T-helper 22 cell (primary cell): ENCODE data around the gene NOL12.
"Not testable (repeated sequence)": the region's sequence is repeated elsewhere in the genome, so short reads cannot be mapped to it uniquely, and the experiment has no call there.

Source experiments
- DNase-seq: peaks from one replicate; pipeline ENCODE4 v3.0.0-alpha.2; 2020; ENCODE audit warnings: low read depth

NOL12 gene

GRCh38 chr22:37713761-37714160, 27.6 kb downstream of the NOL12 start:
- no peak for DNase-seq

DNA sequence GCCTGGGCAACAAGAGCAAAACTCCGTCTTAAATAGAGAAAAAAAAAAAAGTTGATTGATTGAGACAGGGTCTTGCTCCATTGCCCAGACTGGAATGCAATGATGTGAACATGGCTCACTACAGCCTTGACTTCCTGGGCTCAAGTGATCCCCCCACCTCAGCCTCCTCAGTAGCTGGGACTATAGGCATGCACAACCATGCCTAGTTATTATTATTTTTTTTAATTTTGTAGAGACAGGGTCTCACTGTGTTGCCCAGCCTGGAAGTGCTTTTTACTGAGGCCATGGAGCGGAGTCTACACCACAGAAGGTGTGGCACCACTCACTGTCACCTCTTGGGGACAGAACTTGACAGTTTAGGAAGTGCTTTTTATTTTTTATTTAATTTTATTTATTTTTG, 28.5 kb downstream of the NOL12 start:
- no peak for DNase-seq

DNA sequence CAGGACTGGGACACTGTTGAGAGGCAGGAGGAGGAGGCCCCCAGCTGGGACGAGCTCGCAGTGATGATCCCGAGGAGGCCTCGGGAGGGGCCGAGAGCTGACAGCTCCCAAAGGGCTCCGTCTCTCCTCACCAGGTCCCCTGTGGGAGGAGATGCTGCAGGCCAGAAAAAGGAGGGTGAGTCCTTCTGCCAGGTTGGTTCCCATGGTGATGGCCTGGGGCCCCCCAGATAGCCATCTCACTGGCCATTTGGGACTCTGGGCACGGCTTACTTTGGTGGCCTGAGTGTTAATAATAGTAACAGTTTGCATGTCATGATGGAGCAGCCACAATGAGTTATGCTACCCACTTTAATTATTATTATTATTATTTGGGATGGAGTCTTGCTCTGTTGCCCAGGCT, 29.6 kb downstream of the NOL12 start:
- DNase-seq: no peak

DNA sequence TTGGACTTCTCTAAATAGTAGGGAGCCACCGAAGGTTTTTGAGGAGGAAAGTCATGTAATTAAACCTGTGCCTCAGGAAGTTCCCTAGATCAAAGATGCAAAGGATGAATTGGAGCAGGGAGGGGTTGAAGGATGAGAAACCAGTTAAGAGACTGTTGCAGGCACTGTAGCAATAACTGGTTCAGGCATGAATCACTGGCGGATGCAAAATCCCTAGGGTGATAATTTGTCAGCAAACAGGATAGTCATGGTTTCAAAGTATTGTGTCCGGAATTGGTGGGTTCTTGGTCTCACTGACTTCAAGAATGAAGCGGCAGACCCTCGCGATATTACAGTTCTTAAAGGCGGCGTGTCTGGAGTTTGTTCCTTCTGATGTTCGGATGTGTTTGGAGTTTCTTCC, 30.6 kb downstream of the NOL12 start:
- no peak for DNase-seq

DNA sequence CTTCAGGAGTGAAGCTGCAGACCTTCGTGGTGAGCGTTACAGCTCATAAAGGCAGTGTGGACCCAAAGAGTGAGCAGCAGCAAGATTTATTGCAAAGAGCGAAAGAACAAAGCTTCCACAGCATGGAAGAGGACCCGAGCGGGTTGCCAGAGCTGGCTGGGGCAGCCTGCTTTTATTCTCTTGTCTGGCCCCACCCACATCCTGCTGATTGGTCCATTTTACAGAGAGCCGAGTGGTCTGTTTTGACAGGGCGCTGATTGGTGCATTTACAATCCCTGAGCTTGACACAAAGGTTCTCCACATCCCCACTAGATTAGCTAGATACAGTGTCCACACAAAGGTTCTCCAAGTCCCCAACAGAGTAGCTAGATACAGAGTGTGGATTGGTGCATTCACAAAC, 31.1 kb downstream of the NOL12 start:
- not testable (repeated sequence) for DNase-seq

DNA sequence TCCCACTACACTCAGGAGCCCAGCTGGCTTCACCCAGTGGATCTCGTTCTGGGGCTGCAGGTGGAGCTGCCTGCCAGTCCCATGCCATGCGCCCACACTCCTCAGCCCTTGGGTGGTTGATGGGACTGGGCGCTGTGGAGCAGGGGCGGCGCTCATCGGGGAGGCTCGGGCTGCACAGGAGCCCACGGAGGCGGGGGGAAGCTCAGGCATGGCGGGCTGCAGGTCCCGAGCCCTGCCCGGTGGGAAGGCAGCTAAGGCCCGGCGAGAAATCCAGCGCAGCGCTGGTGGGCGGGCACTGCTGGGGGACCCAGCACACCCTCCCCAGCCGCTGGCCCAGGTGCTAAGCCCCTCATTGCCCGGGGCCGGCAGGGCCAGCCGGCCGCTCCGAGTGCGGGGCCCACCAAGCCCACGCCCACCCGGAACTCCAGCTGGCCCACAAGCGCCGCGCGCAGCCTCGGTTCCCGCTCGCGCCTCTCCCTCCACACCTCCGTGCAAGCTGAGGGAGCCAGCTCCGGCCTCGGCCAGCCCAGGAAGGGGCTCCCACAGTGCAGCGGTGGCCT, 31.7 kb downstream of the NOL12 start:
- not testable (repeated sequence) for DNase-seq

DNA sequence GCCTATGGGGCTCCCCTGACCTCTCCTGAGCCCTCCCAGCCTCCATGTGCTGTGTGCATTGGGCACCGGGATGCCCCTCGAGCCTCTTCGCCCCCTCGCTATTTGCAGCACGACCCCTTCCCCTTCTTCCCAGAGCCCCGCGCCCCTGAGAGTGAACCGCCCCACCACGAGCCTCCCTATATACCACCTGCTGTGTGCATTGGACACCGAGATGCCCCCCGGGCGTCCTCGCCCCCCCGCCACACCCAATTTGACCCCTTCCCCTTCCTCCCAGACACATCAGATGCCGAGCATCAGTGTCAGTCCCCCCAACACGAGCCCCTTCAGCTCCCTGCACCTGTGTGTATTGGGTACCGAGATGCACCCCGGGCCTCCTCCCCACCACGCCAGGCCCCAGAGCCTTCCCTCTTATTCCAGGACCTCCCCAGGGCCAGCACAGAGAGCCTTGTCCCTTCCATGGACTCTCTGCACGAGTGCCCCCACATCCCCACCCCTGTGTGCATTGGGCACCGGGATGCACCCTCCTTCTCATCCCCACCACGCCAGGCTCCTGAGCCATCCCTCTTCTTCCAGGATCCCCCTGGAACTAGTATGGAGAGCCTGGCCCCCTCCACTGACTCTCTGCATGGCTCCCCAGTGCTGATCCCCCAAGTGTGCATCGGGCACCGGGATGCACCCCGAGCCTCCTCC, 39.6 kb downstream of the NOL12 start:
- no peak for DNase-seq

DNA sequence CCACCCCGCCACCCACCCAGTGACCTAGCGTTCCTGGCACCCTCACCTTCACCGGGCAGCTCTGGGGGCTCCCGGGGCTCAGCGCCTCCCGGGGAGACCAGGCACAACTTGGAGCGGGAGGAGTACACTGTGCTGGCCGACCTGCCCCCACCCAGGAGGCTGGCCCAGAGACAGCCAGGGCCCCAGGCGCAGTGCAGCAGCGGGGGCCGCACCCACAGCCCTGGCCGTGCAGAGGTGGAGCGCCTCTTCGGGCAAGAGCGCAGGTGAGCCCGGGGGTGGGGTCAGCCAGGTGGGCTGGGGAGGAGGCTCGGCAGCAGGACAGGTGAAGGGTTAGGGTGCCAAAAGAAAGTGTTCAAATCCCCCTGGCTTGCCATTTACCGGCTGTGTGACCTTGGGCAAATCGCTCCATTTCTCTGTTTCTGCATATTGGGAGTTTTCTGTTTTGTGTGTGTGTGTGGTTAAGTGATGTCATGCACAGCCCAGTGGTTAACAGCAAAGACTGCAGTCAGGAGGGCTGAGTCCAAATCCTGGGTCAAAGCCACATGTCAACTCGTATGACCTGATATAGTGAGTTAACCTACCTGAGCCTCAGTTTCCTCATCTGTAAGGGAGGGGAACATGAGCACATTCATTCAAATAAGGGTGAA, 40.2 kb downstream of the NOL12 start:
- no peak for DNase-seq

GRCh38 chr22:37728620-37729019, 42.5 kb downstream of the NOL12 start:
- no peak for DNase-seq

- DNase-seq: no peak
Measured at GRCh38 chr22:37731804-37732471, 45.8 kb downstream of the NOL12 start.

DNA sequence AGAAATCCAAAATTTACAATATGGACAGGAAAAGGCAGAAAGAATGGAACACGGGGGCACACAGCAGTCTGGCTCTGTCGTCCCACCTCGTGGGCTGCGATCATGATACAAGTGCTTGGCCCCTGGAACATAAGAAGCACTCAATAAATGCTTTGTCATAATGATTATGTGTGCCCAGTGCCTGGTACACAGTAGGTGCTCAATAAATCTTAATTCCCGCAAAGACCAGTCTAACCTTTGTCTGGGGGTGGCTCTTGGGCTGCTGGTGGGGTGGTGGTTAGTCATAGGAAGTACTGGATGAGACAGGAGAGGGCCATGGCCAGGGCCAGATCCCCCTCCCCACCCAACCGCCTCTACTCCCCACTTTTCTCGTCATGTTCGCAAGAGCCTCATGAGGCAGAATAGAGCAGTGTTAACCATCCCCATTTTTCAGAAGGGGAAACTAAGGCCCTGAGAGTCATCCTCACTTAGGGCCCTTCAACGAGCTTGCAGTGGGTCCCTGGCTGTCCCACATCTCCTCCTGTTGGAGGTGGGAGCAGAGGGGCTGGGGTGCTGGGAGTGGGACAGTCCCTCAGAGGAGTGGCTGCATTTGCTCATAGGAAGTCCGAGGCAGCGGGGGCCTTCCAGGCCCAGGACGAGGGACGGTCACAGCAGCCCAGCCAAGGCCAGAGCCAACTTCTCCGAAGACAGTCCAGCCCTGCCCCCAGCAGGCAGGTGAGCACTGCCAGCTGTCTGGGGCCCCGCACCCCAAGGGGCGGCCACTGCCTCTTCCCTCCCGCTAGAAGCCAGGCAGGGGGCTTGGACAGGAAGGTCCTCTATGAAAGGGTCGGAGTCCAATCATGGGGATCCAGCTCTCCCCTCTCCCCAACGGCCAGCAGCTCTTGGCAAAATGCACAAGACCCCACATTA, 46.8 kb downstream of the NOL12 start:
- no peak for DNase-seq

GRCh38 chr22:37733625-37734401, 47.7 kb downstream of the NOL12 start:
- no peak for DNase-seq

DNA sequence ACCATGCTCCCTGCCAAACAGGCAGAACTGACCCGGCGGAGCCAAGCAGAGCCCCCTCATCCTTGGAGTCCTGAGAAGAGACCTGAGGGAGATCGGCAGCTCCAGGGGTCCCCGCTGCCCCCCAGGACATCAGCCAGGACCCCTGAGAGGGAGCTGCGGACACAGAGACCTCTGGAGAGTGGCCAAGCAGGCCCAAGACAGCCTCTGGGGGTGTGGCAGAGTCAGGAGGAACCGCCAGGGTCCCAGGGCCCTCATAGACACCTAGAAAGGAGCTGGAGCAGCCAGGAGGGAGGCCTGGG, 48.2 kb downstream of the NOL12 start:
- no peak for DNase-seq

- DNase-seq: no peak
Measured at GRCh38 chr22:37734964-37735451, 48.9 kb downstream of the NOL12 start.

DNA sequence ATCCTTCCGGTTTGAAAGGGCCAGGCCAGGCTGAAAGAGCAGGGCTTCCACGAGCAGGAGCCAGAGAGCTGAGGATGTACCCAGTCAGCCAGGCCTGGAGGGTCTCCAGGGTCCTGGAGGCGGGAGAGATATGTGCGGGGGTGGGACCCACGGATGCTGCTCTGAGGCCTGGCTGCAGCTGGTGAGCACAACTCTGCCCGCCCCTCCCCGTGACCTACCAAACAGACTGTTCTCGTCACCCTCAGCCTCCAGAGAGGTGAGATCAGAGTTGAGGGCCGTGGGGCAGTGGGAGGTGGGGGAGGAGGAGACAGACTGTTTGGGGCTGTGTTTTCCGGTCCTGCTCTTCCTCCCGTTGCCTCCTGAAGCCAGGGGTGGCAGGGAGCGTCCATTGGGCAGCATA, 52.9 kb downstream of the NOL12 start:
- DNase-seq: no peak

DNA sequence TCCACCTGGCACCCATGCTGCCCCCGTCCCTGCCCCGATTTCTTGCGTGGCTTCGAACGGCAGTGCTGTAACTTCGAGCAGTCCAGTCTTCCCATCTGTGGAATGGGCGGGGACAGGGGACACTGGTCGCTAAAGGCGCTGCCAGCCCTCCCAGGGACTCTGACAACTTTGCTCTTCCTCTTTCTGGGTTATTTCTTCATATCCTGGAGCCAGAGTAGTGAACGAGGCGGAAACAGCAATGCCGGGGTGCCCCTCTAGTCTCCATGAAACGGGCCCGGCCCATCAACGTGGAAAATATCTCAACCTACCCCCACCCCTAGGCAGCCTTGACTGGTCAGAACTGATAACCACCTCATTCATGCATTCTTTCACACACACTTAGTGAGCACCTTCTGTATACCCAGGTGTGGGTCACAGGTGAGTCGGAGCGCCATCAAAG, 53.5 kb downstream of the NOL12 start:
- DNase-seq: no peak

- DNase-seq: no peak
Measured at GRCh38 chr22:37740455-37741311, 54.5 kb downstream of the NOL12 start.

GRCh38 chr22:37741312-37741795, 55.2 kb downstream of the NOL12 start:
- DNase-seq: no peak

DNA sequence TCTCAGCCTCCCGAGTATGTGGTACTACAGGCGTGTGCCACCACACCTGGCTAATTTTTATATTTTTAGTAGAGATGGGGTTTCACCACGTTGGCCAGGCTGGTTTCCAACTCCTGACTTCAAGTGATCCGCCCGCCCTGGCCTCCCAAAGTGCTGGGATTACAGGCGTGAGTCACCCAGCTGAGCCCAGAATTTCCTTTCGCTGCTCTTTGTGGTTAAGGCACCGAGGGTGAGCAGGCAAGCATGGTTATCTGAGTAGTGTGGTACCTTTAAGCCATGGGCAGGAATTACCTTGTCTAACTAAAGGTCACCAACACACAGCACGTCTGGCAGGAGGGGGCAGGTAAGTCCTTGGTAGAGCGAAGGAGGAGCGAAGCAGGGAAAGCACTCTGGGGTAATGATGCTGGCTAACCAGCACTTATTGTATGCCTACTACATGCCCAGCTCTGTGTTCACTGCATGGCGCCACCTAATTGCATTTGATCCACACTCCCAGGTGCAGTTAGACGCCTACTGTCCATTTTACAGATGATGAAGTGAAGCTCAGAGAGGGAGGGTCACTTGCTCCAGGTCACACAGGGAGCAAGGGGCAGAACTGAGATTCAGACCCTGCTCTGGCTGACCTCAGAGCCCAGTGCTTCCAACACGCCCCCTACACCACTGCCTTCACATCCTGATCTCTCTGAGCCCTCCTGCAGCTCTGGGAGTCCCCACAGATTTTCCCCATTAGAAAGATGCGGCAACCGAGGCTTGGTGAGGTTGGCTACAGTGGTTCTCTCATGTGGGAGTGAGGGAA, 56.4 kb downstream of the NOL12 start:
- DNase-seq: no peak
